ENCODE results near the gene PPP1R3A.

The PPP1R3A gene

GRCh38 chr7:113892818-113893217 is 26.0 kb downstream of the PPP1R3A start:
- no peaks in the 10 kb centered on the region for H3K27me3 ChIP-seq
- H3K4me3 ChIP-seq (ENCODE audit: low read depth, low read length), result no peak overlapping the region
- no peaks in the 10 kb centered on the region for H3K36me3 ChIP-seq
- no peaks in the 10 kb centered on the region for H3K4me1 ChIP-seq
- no peak for DNase-seq
- no peaks in the 10 kb centered on the region for H3K9me3 ChIP-seq
- no peak for TF ChIP-seq CTCF (IDR thresholded peaks at IDR 0.05; ENCODE audit: low read depth, low read length)

GRCh38 chr7:113891828-113892227 is 27.0 kb downstream of the PPP1R3A start:
- H3K4me1 ChIP-seq, result no peaks in the 10 kb centered on the region
- H3K27me3 ChIP-seq, result no peaks in the 10 kb centered on the region
- H3K36me3 ChIP-seq, result no peaks in the 10 kb centered on the region
- TF ChIP-seq CTCF (IDR thresholded peaks at IDR 0.05; ENCODE audit: low read depth, low read length), result no peak
- no peak overlapping the region for H3K4me3 ChIP-seq (ENCODE audit: low read depth, low read length)
- H3K9me3 ChIP-seq, result no peaks in the 10 kb centered on the region
- no peak for DNase-seq

- TF ChIP-seq CTCF (IDR thresholded peaks at IDR 0.05; ENCODE audit: low read depth, low read length), result no peak
- Histone ChIP-seq H3K9me3 (no peaks in the 10 kb centered on the region), H3K4me3 (ENCODE audit: low read depth, low read length) (no peak overlapping the region), H3K4me1 (no peaks in the 10 kb centered on the region), H3K36me3 (no peaks in the 10 kb centered on the region), H3K27me3 (no peaks in the 10 kb centered on the region)
- DNase-seq, result no peak
Measured at GRCh38 chr7:113891031-113891350, 27.8 kb downstream of the PPP1R3A start.

GRCh38 chr7:113890331-113891030 is 28.3 kb downstream of the PPP1R3A start:
- Histone ChIP-seq H3K4me3 (ENCODE audit: low read depth, low read length) (no peak overlapping the region), H3K36me3 (no peaks in the 10 kb centered on the region), H3K4me1 (no peaks in the 10 kb centered on the region), H3K27me3 (no peaks in the 10 kb centered on the region), H3K9me3 (no peaks in the 10 kb centered on the region)
- DNase-seq, result no peak
- TF ChIP-seq CTCF (IDR thresholded peaks at IDR 0.05; ENCODE audit: low read depth, low read length), result no peak

GRCh38 chr7:113883096-113883495 is 35.7 kb downstream of the PPP1R3A start:
- Histone ChIP-seq H3K36me3 (no peaks in the 10 kb centered on the region), H3K9me3 (peaks cover 3% of the 10 kb centered on the region; the same call in 1 of the 2 replicates)
- TF ChIP-seq CTCF (IDR thresholded peaks at IDR 0.05; ENCODE audit: low read depth, low read length), result no peak

GRCh38 chr7:113880559-113880958 is 38.2 kb downstream of the PPP1R3A start:
- TF ChIP-seq CTCF (IDR thresholded peaks at IDR 0.05; ENCODE audit: low read depth, low read length), result no peak

More at GRCh38 chr7:113883096-113883495, 35.7 kb downstream of the PPP1R3A start:
- Histone ChIP-seq H3K27me3 (no peaks in the 10 kb centered on the region), H3K4me1 (no peaks in the 10 kb centered on the region), H3K4me3 (ENCODE audit: low read depth, low read length) (no peak overlapping the region)
- DNase-seq, result no peak

More at GRCh38 chr7:113880559-113880958, 38.2 kb downstream of the PPP1R3A start:
- no peak for DNase-seq
- Histone ChIP-seq H3K27me3 (no peaks in the 10 kb centered on the region), H3K4me1 (no peaks in the 10 kb centered on the region), H3K9me3 (peaks cover 3% of the 10 kb centered on the region; the same call in 1 of the 2 replicates), H3K36me3 (no peaks in the 10 kb centered on the region), H3K4me3 (ENCODE audit: low read depth, low read length) (no peak overlapping the region)

All from BE2C (cell line).